K562 (cell line): ENCODE results near the gene NCOA1. TPM values are rescaled to one million over a fixed set of nuclear protein-coding genes. Genes with fewer than 3 reads are reported as not detected.

Source experiments
- ATAC-seq: fragments of 200-7000 bp; cut with Tn5 transposase; 3 replicates; pipeline ENCODE4 v1.9.1; 2020; ENCODE audit warnings: moderate library complexity
- BruUV-seq: library from RNA; stranded (reverse); fragments of 400-500 nt; replicated peaks from 2 replicates; lab custom pipeline; 2021; lab: Mats Ljungman, UMichigan
- CTCF ChIA-PET: fragments of 300-600 bp; formaldehyde crosslinking; extraction: SDS; loops from one replicate; lab custom pipeline; 2021; ENCODE audit warnings: low intra/inter-chr PET ratio; lab: Yijun Ruan, JAX
- POLR2A ChIA-PET: fragments of 300-600, 350-650 bp; sonication (Branson Sonifier 250); formaldehyde crosslinking; extraction: SDS; loops from one replicate; lab custom pipeline; 2021; ENCODE audit warnings: antibody characterized with exemption, inconsistent platforms; lab: Yijun Ruan, JAX
- DNase-seq, 4 experiments: peaks; one replicate each; pipeline versions ENCODE4 v3.0.0 to v3.0.0-alpha.2; 2011 to 2018; ENCODE audit warnings: low spot score in 3 of 4, mixed read lengths in 3 of 4; ENCODE audit errors: extremely low read depth in 1 of 4
- FAIRE-seq: peaks from 2 replicates; lab custom pipeline; 2011; peaks lifted over from hg19 to GRCh38; lab: Jason Lieb, UNC
- H2AFZ ChIP-seq: 2 replicates; pipeline ENCODE4 v1.6.0; 2011; ENCODE audit warnings: low read depth, low read length, control low read depth, inconsistent platforms
- H3K27ac ChIP-seq: fragments of 200-600 bp; 3 replicates; pipeline ENCODE4 v1.8.0; 2011; ENCODE audit warnings: low read depth, mild to moderate bottlenecking, control low read depth, inconsistent platforms, low read length, moderate library complexity, mixed read lengths; ENCODE audit errors: extremely low read depth
- H3K27me3 ChIP-seq, 2 experiments: fragments of 300-600 bp in 1 of 2; 2 replicates in 1 of 2; 3 replicates in 1 of 2; pipeline versions ENCODE4 v1.6.0 to v1.8.0; 2011; ENCODE audit warnings: inconsistent platforms in 2 of 2, low read length in 2 of 2, mild to moderate bottlenecking in 1 of 2, mixed read lengths in 1 of 2, moderate library complexity in 1 of 2; ENCODE audit not compliant: control insufficient read depth in 2 of 2, insufficient read depth in 2 of 2
- H3K36me3 ChIP-seq: fragments of 300-600 bp; 3 replicates; pipeline ENCODE4 v1.8.0; 2011; ENCODE audit warnings: mild to moderate bottlenecking, low read length, inconsistent platforms; ENCODE audit not compliant: control insufficient read depth, insufficient read depth
- H3K4me1 ChIP-seq, 2 experiments: fragments of 200-600 bp in 1 of 2; replicated peaks in 1 of 2; 2 replicates in 1 of 2; 3 replicates in 1 of 2; pipeline versions ENCODE4 v1.5.1 to v1.8.0; 2011; ENCODE audit warnings: inconsistent platforms in 2 of 2, low read length in 2 of 2, mild to moderate bottlenecking in 1 of 2, mixed read lengths in 1 of 2, moderate library complexity in 1 of 2; ENCODE audit not compliant: control insufficient read depth in 2 of 2, insufficient read depth in 2 of 2
- H3K4me2 ChIP-seq: 2 replicates; pipeline ENCODE4 v1.6.1; 2011; ENCODE audit warnings: low read length, control low read depth, inconsistent platforms, mixed read lengths; ENCODE audit not compliant: insufficient read depth
- H3K4me3 ChIP-seq: fragments of 200-600 bp; sonication (generic), shearing (Covaris generic); 2 replicates; pipeline ENCODE4 v1.5.1; 2016; ENCODE audit warnings: control low read depth, inconsistent platforms
- H3K79me2 ChIP-seq: fragments of 200-600 bp; 3 replicates; pipeline ENCODE4 v1.8.0; 2011; ENCODE audit warnings: low read length, inconsistent platforms; ENCODE audit not compliant: control insufficient read depth, insufficient read depth
- H3K9ac ChIP-seq, 2 experiments: 2 replicates each; pipeline versions ENCODE4 v1.6.0 to v1.6.1; 2011; ENCODE audit warnings: low read depth in 2 of 2, low read length in 2 of 2, control low read depth in 1 of 2, inconsistent platforms in 1 of 2, mild to moderate bottlenecking in 1 of 2, mixed read lengths in 1 of 2; ENCODE audit not compliant: insufficient read depth in 1 of 2
- H3K9me1 ChIP-seq: one replicate; pipeline ENCODE4 v1.6.0; 2011; ENCODE audit warnings: inconsistent platforms, mild to moderate bottlenecking, low read length, moderate library complexity; ENCODE audit not compliant: control insufficient read depth, insufficient read depth
- H3K9me3 ChIP-seq: replicated peaks from 2 replicates; pipeline ENCODE4 v1.5.1; 2011; ENCODE audit warnings: low read depth, low read length, inconsistent platforms; ENCODE audit not compliant: control insufficient read depth, insufficient read depth
- H4K20me1 ChIP-seq: replicated peaks from 2 replicates; pipeline ENCODE4 v1.6.1; 2011; ENCODE audit warnings: low read length, inconsistent platforms, mixed read lengths; ENCODE audit not compliant: control insufficient read depth, insufficient read depth
- ELF4 ChIP-seq: fragments of 450-650 bp; formaldehyde crosslinking; IDR thresholded peaks from 2 replicates; pipeline ENCODE4 v1.4.0; 2022; ENCODE audit warnings: missing genetic modification characterization
- ERF ChIP-seq: fragments of 450-650 bp; formaldehyde crosslinking; IDR thresholded peaks from 2 replicates; pipeline ENCODE4 v1.4.0; 2020; ENCODE audit warnings: mild to moderate bottlenecking, mixed read lengths
- ETV5 ChIP-seq: sonication (generic); formaldehyde crosslinking; IDR thresholded peaks from 2 replicates; pipeline ENCODE4 v1.4.0; 2020; ENCODE audit warnings: low read depth, mild to moderate bottlenecking, missing genetic modification reagents
- NCOA2 ChIP-seq, 2 experiments: fragments of 450-650 bp; IDR thresholded peaks; 2 replicates each; pipeline ENCODE4 v1.6.1; 2018; ENCODE audit warnings: mild to moderate bottlenecking in 2 of 2, moderate library complexity in 1 of 2; ENCODE audit not compliant: partially characterized antibody in 2 of 2
- PHB2 ChIP-seq: fragments of 450-650 bp; IDR thresholded peaks from 2 replicates; pipeline ENCODE4 v1.6.1; 2017; ENCODE audit warnings: low read depth
- PHF21A ChIP-seq: fragments of 450-650 bp; IDR thresholded peaks from 2 replicates; pipeline ENCODE4 v1.6.1; 2017; ENCODE audit warnings: low read depth, borderline replicate concordance
- PHF8 ChIP-seq: fragments of 200-600 bp; sonication (generic); IDR thresholded peaks from 2 replicates; pipeline ENCODE4 v1.6.1; 2012; ENCODE audit warnings: mixed run types, mild to moderate bottlenecking, inconsistent platforms, low read length, moderate library complexity, borderline replicate concordance
- PTRF ChIP-seq: fragments of 450-650 bp; IDR thresholded peaks from 2 replicates; pipeline ENCODE4 v1.6.1; 2016; ENCODE audit warnings: mild to moderate bottlenecking, missing genetic modification characterization, missing compliant biosample characterization
- SAFB2 ChIP-seq: fragments of 200-400 bp; formaldehyde crosslinking; IDR thresholded peaks from 2 replicates; pipeline ENCODE4 v1.6.1; 2018; ENCODE audit warnings: borderline replicate concordance, low read length, low read depth, moderate library complexity; ENCODE audit not compliant: severe bottlenecking
- TCF7 ChIP-seq: sonication (generic); IDR thresholded peaks from 2 replicates; pipeline ENCODE4 v1.6.1; 2016; ENCODE audit warnings: antibody characterized with exemption, borderline replicate concordance
- ZFP30 ChIP-seq: fragments of 250-450 bp; sonication (Bioruptor Pico); IDR thresholded peaks from 2 replicates; pipeline ENCODE4 v1.8.0; 2022; ENCODE audit warnings: moderate library complexity, mild to moderate bottlenecking, inconsistent platforms, borderline replicate concordance
- ZKSCAN8 ChIP-seq: fragments of 200-800 bp; sonication (Bioruptor generic); IDR thresholded peaks from 2 replicates; pipeline ENCODE4 v1.6.1; 2016; ENCODE audit warnings: missing genetic modification characterization, missing compliant biosample characterization
- in situ Hi-C: fragments of 300-500 bp; cut with MboI; formaldehyde crosslinking; loops from 4 replicates; pipeline ENCODE4 v1.15.0; 2018; ENCODE audit warnings: inconsistent platforms, mixed read lengths
- intact Hi-C: fragments of 100-400 bp; cut with micrococcal nuclease; formaldehyde crosslinking; loops from 2 replicates; pipeline ENCODE4 v1.14.2; 2022
- polyA plus RNA-seq, 8 experiments: library from polyadenylated mRNA; depleted of rRNA in 4 of 8; stranded (reverse) in 5 of 8; unstranded in 3 of 8; fragments of >200 nt; fragmentation: Nextera tagmentation in 2 of 8; fragmentation: Illumina TruSeq in 1 of 8; extraction: Ambion mirVana in 2 of 8; extraction: Trizol in 1 of 8; gene quantifications; 2 replicates each; pipeline versions ENCODE4 v1.2.1 to v1.2.3, GENCODE V29; 2011 to 2014; ENCODE audit warnings: inconsistent platforms in 1 of 8, missing spikeins in 1 of 8
- total RNA-seq, 7 experiments: library from RNA; depleted of rRNA in 6 of 7; stranded (reverse); fragments of >200 nt in 6 of 7; fragmentation: Illumina TruSeq in 2 of 7; extraction: Trizol in 2 of 7; gene quantifications; 2 replicates each; pipeline versions ENCODE4 v1.2.1 to v1.2.3, GENCODE V29; 2011 to 2021; ENCODE audit warnings: low replicate concordance in 1 of 7
- TF ChIP-seq, protein P1 (sequence below): IDR thresholded peaks from 2 replicates; pipeline ENCODE4 v1.6.1; 2011; ENCODE audit warnings: borderline replicate concordance, low read depth, mild to moderate bottlenecking, moderate library complexity, low read length; ENCODE audit not compliant: insufficient read depth, poor library complexity, severe bottlenecking
- TF ChIP-seq, protein P2 (sequence below): fragments of 250-450 bp; sonication (Bioruptor Pico); IDR thresholded peaks from 2 replicates; pipeline ENCODE4 v1.4.0; 2020; ENCODE audit warnings: mild to moderate bottlenecking, moderate library complexity, borderline replicate concordance
- TF ChIP-seq, protein P3 (sequence below): fragments of 450-650 bp; formaldehyde crosslinking; IDR thresholded peaks from 2 replicates; pipeline ENCODE4 v1.4.0; 2022; ENCODE audit warnings: missing genetic modification characterization

Gene NCOA1
- total and polyA plus RNA-seq, 9 of the 15 experiments (the other 6 are each of a cell fraction or from before 2014, with no cell fraction given) = 4.9 to 25.7 (median 17.0) TPM

DNA sequence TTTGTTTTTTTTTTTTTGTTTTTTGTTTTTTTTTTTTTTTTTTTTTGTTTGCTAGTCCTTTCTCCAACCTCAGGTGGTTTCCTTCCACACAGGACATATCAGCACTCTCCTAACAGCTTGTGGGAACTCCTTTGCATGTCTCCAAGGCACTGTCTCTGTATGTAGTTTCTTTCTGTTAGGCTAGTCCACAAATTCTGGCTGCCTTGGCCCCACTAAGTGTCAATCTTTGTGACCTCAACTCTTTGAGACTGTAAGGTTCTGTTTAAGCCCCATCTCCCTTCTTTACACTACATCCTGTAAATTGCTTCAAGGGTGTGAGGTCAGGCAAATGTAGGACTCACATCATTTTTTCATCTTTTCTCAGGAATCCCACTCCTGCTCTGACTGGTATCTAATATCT lies 85.1 kb downstream of the NCOA1 start:
- H3K27ac ChIP-seq = no peak overlapping the region
- POLR2A ChIA-PET = interaction anchor here (0.7 kb wide), 1 partner anchor 8 kb away, joined by 3 read pairs; no protein-coding TSS in a partner anchor
- no peak for DNase-seq
- ATAC-seq = peak; percentile 53
- peaks cover 12% of the 10 kb centered on the region; the same call in 2 of the 3 replicates for H3K79me2 ChIP-seq
- H3K4me1 ChIP-seq = peaks cover 0 to 22% of the 10 kb centered on the region in 2 experiments; a peak in 3 of 5 replicates
- H3K36me3 ChIP-seq = no peaks in the 10 kb centered on the region; the same call in 1 of the 3 replicates
- H3K9me1 ChIP-seq = no peaks in the 10 kb centered on the region
- CTCF ChIA-PET = no interaction called here
- peaks cover 7% of the 10 kb centered on the region; the same call in 1 of the 2 replicates for H4K20me1 ChIP-seq
- in situ Hi-C loops = no loop called here
- H3K9me3 ChIP-seq = no peaks in the 10 kb centered on the region
- H2AFZ ChIP-seq = no peak overlapping the region
- intact Hi-C loops = no loop called here
- FAIRE-seq = no peak
- H3K9ac ChIP-seq = no peak overlapping the region
- TF ChIP-seq ELF4 (no peak), PHF8 (no peak), PTRF (tag) (no peak), ZKSCAN8 (no peak), NCOA2 (IDR thresholded peaks at IDR 0.05; ENCODE audit: partially characterized antibody in 2 of 2) (no peak), TCF7 (no peak), SAFB2 (no peak), ZFP30 (CRISPR knock-in tag) (no peak), ERF (CRISPR knock-in tag) (no peak), PHF21A (no peak), PHB2 (no peak), ETV5 (CRISPR knock-in tag) (no peak)
- TF ChIP-seq, protein P1, sequence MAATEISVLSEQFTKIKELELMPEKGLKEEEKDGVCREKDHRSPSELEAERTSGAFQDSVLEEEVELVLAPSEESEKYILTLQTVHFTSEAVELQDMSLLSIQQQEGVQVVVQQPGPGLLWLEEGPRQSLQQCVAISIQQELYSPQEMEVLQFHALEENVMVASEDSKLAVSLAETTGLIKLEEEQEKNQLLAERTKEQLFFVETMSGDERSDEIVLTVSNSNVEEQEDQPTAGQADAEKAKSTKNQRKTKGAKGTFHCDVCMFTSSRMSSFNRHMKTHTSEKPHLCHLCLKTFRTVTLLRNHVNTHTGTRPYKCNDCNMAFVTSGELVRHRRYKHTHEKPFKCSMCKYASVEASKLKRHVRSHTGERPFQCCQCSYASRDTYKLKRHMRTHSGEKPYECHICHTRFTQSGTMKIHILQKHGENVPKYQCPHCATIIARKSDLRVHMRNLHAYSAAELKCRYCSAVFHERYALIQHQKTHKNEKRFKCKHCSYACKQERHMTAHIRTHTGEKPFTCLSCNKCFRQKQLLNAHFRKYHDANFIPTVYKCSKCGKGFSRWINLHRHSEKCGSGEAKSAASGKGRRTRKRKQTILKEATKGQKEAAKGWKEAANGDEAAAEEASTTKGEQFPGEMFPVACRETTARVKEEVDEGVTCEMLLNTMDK = no peak
- TF ChIP-seq, protein P2, sequence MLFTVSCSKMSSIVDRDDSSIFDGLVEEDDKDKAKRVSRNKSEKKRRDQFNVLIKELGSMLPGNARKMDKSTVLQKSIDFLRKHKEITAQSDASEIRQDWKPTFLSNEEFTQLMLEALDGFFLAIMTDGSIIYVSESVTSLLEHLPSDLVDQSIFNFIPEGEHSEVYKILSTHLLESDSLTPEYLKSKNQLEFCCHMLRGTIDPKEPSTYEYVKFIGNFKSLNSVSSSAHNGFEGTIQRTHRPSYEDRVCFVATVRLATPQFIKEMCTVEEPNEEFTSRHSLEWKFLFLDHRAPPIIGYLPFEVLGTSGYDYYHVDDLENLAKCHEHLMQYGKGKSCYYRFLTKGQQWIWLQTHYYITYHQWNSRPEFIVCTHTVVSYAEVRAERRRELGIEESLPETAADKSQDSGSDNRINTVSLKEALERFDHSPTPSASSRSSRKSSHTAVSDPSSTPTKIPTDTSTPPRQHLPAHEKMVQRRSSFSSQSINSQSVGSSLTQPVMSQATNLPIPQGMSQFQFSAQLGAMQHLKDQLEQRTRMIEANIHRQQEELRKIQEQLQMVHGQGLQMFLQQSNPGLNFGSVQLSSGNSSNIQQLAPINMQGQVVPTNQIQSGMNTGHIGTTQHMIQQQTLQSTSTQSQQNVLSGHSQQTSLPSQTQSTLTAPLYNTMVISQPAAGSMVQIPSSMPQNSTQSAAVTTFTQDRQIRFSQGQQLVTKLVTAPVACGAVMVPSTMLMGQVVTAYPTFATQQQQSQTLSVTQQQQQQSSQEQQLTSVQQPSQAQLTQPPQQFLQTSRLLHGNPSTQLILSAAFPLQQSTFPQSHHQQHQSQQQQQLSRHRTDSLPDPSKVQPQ (CRISPR knock-in tag) = no peak
- TF ChIP-seq, protein P3, sequence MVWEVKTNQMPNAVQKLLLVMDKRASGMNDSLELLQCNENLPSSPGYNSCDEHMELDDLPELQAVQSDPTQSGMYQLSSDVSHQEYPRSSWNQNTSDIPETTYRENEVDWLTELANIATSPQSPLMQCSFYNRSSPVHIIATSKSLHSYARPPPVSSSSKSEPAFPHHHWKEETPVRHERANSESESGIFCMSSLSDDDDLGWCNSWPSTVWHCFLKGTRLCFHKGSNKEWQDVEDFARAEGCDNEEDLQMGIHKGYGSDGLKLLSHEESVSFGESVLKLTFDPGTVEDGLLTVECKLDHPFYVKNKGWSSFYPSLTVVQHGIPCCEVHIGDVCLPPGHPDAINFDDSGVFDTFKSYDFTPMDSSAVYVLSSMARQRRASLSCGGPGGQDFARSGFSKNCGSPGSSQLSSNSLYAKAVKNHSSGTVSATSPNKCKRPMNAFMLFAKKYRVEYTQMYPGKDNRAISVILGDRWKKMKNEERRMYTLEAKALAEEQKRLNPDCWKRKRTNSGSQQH (CRISPR knock-in tag) = no peak
- no TSS peak for BruUV-seq
- H3K4me3 ChIP-seq = no peak overlapping the region
- H3K27me3 ChIP-seq = no peaks in the 10 kb centered on the region
- no peak overlapping the region for H3K4me2 ChIP-seq
